Mesenchymal stem cell (in vitro differentiated cells and primary cell): ENCODE data around the gene GREM1.

Source experiments
- DNase-seq: peaks from one replicate; pipeline ENCODE4 v3.0.0-alpha.2; 2013
- H2AFZ ChIP-seq: one replicate; pipeline ENCODE4 v1.6.1; 2013; ENCODE audit warnings: low read depth, mild to moderate bottlenecking, control low read depth, inconsistent platforms, low read length, moderate library complexity
- H2AK5ac ChIP-seq: 2 replicates; pipeline ENCODE4 v1.6.1; 2013; ENCODE audit warnings: low read length, moderate library complexity, mild to moderate bottlenecking, inconsistent platforms; ENCODE audit not compliant: severe bottlenecking
- H2BK120ac ChIP-seq: one replicate; pipeline ENCODE4 v1.6.1; 2013; ENCODE audit warnings: low read depth, mild to moderate bottlenecking, inconsistent platforms, low read length, moderate library complexity
- H2BK12ac ChIP-seq, 2 experiments: one replicate each; pipeline ENCODE4 v1.6.1; 2013; ENCODE audit warnings: inconsistent platforms in 2 of 2, low read length in 2 of 2, mild to moderate bottlenecking in 2 of 2, moderate library complexity in 2 of 2, control low read depth in 1 of 2
- H2BK15ac ChIP-seq: one replicate; pipeline ENCODE4 v1.6.1; 2013; ENCODE audit warnings: mild to moderate bottlenecking, low read depth, inconsistent platforms; ENCODE audit not compliant: poor library complexity, severe bottlenecking
- H2BK5ac ChIP-seq: 2 replicates; pipeline ENCODE4 v1.6.1; 2013; ENCODE audit warnings: low read depth, mild to moderate bottlenecking, low read length, control low read depth, inconsistent platforms; ENCODE audit not compliant: poor library complexity, severe bottlenecking
- H3K14ac ChIP-seq, 2 experiments: one replicate each; pipeline ENCODE4 v1.6.1; 2013; ENCODE audit warnings: inconsistent platforms in 2 of 2, low read length in 2 of 2, control low read depth in 1 of 2, mild to moderate bottlenecking in 1 of 2, moderate library complexity in 1 of 2
- H3K18ac ChIP-seq, 2 experiments: one replicate each; pipeline ENCODE4 v1.6.1; 2013; ENCODE audit warnings: inconsistent platforms in 2 of 2, low read length in 2 of 2, control low read depth in 1 of 2, low read depth in 1 of 2, mild to moderate bottlenecking in 1 of 2
- H3K23ac ChIP-seq, 2 experiments: one replicate each; pipeline ENCODE4 v1.6.1; 2013; ENCODE audit warnings: inconsistent platforms in 2 of 2, low read length in 2 of 2, mild to moderate bottlenecking in 2 of 2, moderate library complexity in 2 of 2, control low read depth in 1 of 2
- H3K27ac ChIP-seq: 2 replicates; pipeline ENCODE4 v1.5.1; 2013; ENCODE audit warnings: mild to moderate bottlenecking, moderate library complexity, low read length, control low read depth, inconsistent platforms; ENCODE audit not compliant: poor library complexity, severe bottlenecking
- H3K27me3 ChIP-seq, 2 experiments: 2 replicates each; pipeline versions ENCODE4 v1.6.1 to v1.7.0; 2013; ENCODE audit warnings: low read length in 2 of 2, mild to moderate bottlenecking in 2 of 2, moderate library complexity in 2 of 2, control low read depth in 1 of 2, inconsistent platforms in 1 of 2; ENCODE audit not compliant: control insufficient read depth in 1 of 2, insufficient read depth in 1 of 2
- H3K36me3 ChIP-seq, 2 experiments: 2 replicates each; pipeline versions ENCODE4 v1.6.1 to v1.7.0; 2013; ENCODE audit warnings: low read length in 2 of 2, control low read depth in 1 of 2, inconsistent platforms in 1 of 2, low read depth in 1 of 2, mild to moderate bottlenecking in 1 of 2; ENCODE audit not compliant: insufficient read depth in 2 of 2, control insufficient read depth in 1 of 2
- H3K4ac ChIP-seq, 2 experiments: one replicate each; pipeline ENCODE4 v1.6.1; 2013; ENCODE audit warnings: inconsistent platforms in 2 of 2, low read length in 2 of 2, mild to moderate bottlenecking in 2 of 2, moderate library complexity in 2 of 2, control low read depth in 1 of 2, low read depth in 1 of 2
- H3K4me1 ChIP-seq: 2 replicates; pipeline ENCODE4 v1.6.1; 2013; ENCODE audit warnings: low read depth, low read length, control low read depth; ENCODE audit not compliant: control insufficient read depth, insufficient read depth
- H3K4me2 ChIP-seq: 2 replicates; pipeline ENCODE4 v1.6.1; 2013; ENCODE audit warnings: low read length, mild to moderate bottlenecking, inconsistent platforms; ENCODE audit not compliant: poor library complexity, severe bottlenecking
- H3K4me3 ChIP-seq, 2 experiments: 2 replicates each; pipeline versions ENCODE4 v1.5.1 to v1.7.0; 2013; ENCODE audit warnings: low read length in 2 of 2, mild to moderate bottlenecking in 2 of 2, control low read depth in 1 of 2, low read depth in 1 of 2; ENCODE audit not compliant: insufficient read depth in 1 of 2
- H3K79me1 ChIP-seq: replicated peaks from 2 replicates; pipeline ENCODE4 v1.6.1; 2013; ENCODE audit warnings: mild to moderate bottlenecking, control low read depth, low read length, inconsistent platforms; ENCODE audit not compliant: poor library complexity, severe bottlenecking
- H3K9ac ChIP-seq: 2 replicates; pipeline ENCODE4 v1.7.0; 2013; ENCODE audit warnings: mild to moderate bottlenecking, low read length, moderate library complexity
- H3K9me3 ChIP-seq: 2 replicates; pipeline ENCODE4 v1.7.0; 2013; ENCODE audit warnings: mild to moderate bottlenecking, low read length; ENCODE audit not compliant: control insufficient read depth
- H4K8ac ChIP-seq: one replicate; pipeline ENCODE4 v1.6.1; 2013; ENCODE audit warnings: inconsistent platforms, mild to moderate bottlenecking, low read length, moderate library complexity
- H4K91ac ChIP-seq: one replicate; pipeline ENCODE4 v1.6.1; 2013; ENCODE audit warnings: mild to moderate bottlenecking, low read length, inconsistent platforms
- WGBS: methylation state at CpG from one replicate; pipeline ENCODE4 v1.1.7; 2013; ENCODE audit warnings: mixed read lengths; 5-methylcytosine and 5-hydroxymethylcytosine counted together

Gene GREM1

DNA sequence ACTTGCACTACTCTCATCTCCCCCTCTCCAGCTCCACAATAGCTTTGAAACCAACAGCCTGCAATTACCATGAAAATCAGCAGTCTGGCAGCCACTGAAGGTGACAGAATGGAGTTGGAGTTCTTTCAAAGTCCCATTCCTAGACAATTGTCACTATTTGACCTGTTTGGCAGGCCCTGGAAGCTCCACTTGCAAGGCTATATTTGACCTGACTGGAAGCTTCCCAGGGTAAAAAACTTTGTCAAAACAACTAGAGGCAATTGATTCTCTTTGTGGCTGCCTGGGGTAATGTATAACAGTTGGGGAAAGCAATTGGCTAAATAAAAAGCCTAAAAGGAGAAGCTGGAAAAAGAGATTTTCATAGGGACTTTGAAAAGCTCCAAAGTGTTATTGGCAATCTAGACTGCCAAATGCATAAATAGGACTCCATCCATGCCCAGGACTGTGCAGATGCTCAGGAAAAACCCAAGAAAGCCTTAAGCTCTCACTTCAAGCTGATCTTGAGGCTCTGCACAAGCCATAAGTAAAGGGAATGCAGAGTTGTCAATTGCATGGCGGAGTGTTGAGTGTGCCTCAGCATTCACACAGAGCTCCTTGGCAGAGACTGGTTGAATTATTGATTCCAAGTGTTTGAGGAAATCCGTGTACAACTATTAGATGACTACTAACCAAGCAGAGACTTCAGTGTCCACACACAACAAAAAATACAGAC lies 18.3 kb downstream of the GREM1 start:
- Histone ChIP-seq H4K8ac (no peak overlapping the region), H3K4me1 (peaks cover 1% of the 10 kb centered on the region), H2BK120ac (no peak overlapping the region), H2BK12ac (no peak overlapping the region), H3K27me3 (no peaks in the 10 kb centered on the region), H3K14ac (no peak overlapping the region), H3K4me3 (no peak overlapping the region), H2AFZ (no peak overlapping the region), H3K18ac (no peak overlapping the region), H4K91ac (no peak overlapping the region), H2AK5ac (no peak overlapping the region), H3K4me2 (no peak overlapping the region), H3K23ac (no peak overlapping the region), H3K27ac (no peak overlapping the region), H2BK5ac (no peak overlapping the region), H2BK15ac (no peak overlapping the region), H3K9ac (no peak overlapping the region), H3K4ac (no peak overlapping the region), H3K9me3 (no peaks in the 10 kb centered on the region), H3K79me1 (peaks cover 3% of the 10 kb centered on the region), H3K36me3 (peaks cover 0 to 27% of the 10 kb centered on the region in 2 experiments)
- no peak for DNase-seq
- 90% methylated on average over 2 of the region's 2 CpGs for WGBS

DNA sequence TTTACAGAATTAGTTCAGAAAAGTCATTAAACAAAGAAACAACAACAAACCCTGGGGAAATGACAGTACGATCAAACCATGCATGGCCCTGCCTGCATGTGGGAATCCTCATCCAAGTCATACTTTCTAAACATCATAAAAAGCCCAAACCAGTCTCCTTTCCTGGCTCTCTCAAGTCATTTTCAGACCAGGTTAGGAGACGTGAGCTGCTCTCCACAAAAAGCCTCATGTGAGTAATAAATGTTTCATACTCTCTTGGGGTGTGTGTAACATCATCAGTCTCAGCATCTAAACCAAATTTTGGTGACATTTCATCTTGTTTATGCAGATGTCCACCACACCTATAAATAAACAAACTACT lies 18.9 kb downstream of the GREM1 start:
- no peak overlapping the region for H2AK5ac ChIP-seq
- H3K14ac ChIP-seq: no peak overlapping the region
- H2BK5ac ChIP-seq: no peak overlapping the region
- no peak overlapping the region for H3K4me3 ChIP-seq
- no peaks in the 10 kb centered on the region for H3K9me3 ChIP-seq
- no peak overlapping the region for H2BK15ac ChIP-seq
- no peak overlapping the region for H3K23ac ChIP-seq
- H2BK120ac ChIP-seq: no peak overlapping the region
- H3K9ac ChIP-seq: no peak overlapping the region
- no peak overlapping the region for H2AFZ ChIP-seq
- no peak overlapping the region for H2BK12ac ChIP-seq
- no peaks in the 10 kb centered on the region for H3K4me1 ChIP-seq
- no peaks in the 10 kb centered on the region for H3K27me3 ChIP-seq
- no peak overlapping the region for H4K8ac ChIP-seq
- 95% methylated on average over 1 of the region's 2 CpGs for WGBS
- no peak overlapping the region for H3K18ac ChIP-seq
- no peak overlapping the region for H4K91ac ChIP-seq
- DNase-seq: no peak
- H3K27ac ChIP-seq: no peak overlapping the region
- peaks cover 0 to 23% of the 10 kb centered on the region in 2 experiments for H3K36me3 ChIP-seq
- H3K79me1 ChIP-seq: peaks cover 2% of the 10 kb centered on the region
- no peak overlapping the region for H3K4me2 ChIP-seq
- H3K4ac ChIP-seq: no peak overlapping the region

DNA sequence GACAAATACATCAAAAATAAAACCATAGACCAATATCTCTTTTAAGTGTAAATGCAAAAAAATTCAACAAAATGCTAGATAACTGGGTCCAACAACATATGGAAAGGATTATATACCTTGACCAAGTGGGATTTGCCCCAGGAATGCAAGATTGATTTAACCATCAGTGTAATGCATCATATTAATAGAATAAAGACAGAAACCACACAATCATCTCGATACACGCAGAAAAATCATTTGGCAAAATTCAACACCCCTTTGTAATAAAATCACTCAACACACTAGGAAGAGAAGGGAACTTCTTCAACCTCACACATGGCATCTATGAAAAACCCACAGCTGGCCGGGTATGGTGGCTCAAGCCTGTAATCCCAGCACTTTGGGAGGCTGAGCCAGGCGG lies 19.5 kb downstream of the GREM1 start:
- Histone ChIP-seq H3K23ac (no peak overlapping the region), H3K36me3 (peaks cover 0 to 18% of the 10 kb centered on the region in 2 experiments), H3K4me2 (no peak overlapping the region), H2BK120ac (no peak overlapping the region), H3K18ac (no peak overlapping the region), H3K27me3 (no peaks in the 10 kb centered on the region), H3K27ac (no peak overlapping the region), H2AFZ (no peak overlapping the region), H3K79me1 (no peaks in the 10 kb centered on the region), H3K14ac (no peak overlapping the region), H2BK15ac (no peak overlapping the region), H3K4ac (no peak overlapping the region), H2AK5ac (no peak overlapping the region), H4K91ac (no peak overlapping the region), H3K4me3 (no peak overlapping the region), H4K8ac (no peak overlapping the region), H3K9ac (no peak overlapping the region), H3K4me1 (no peaks in the 10 kb centered on the region), H3K9me3 (no peaks in the 10 kb centered on the region), H2BK5ac (no peak overlapping the region), H2BK12ac (no peak overlapping the region)
- no peak for DNase-seq
- WGBS: 94% methylated on average over 4 of the region's 4 CpGs

DNA sequence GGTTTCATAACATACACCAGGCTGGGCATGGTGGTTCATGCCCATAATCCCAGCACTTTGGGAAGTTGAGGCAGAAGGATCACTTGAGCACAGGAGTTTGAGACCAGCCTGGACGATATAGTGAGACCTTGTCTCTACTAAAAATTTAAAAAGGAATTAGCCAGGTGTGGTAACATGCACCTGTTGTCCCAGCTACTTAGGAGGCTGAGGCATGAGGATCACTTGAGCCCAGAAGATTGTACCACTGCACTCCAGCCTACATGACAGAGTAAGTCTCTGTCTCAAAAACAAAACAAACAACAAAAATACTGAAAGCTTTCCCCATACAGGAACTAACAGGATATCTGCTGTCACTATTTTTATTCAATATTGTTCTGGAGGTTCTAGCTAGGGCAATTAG lies 20.9 kb downstream of the GREM1 start:
- H2AFZ ChIP-seq: no peak overlapping the region
- no peak overlapping the region for H4K8ac ChIP-seq
- H2BK12ac ChIP-seq: no peak overlapping the region
- no peaks in the 10 kb centered on the region for H3K79me1 ChIP-seq
- H3K36me3 ChIP-seq: peaks cover 0 to 10% of the 10 kb centered on the region in 2 experiments
- no peak overlapping the region for H3K27ac ChIP-seq
- H2BK15ac ChIP-seq: no peak overlapping the region
- H3K18ac ChIP-seq: no peak overlapping the region
- no peak overlapping the region for H3K9ac ChIP-seq
- H2BK5ac ChIP-seq: no peak overlapping the region
- no peak overlapping the region for H2AK5ac ChIP-seq
- no peak overlapping the region for H3K4me2 ChIP-seq
- no peak overlapping the region for H3K4ac ChIP-seq
- no peak for DNase-seq
- no peak overlapping the region for H3K4me3 ChIP-seq
- no peak overlapping the region for H2BK120ac ChIP-seq
- H3K23ac ChIP-seq: no peak overlapping the region
- H4K91ac ChIP-seq: no peak overlapping the region
- H3K14ac ChIP-seq: no peak overlapping the region
- no peaks in the 10 kb centered on the region for H3K9me3 ChIP-seq
- H3K4me1 ChIP-seq: peaks cover 2% of the 10 kb centered on the region
- 88% methylated on average over 1 of the region's 1 CpG for WGBS
- H3K27me3 ChIP-seq: no peaks in the 10 kb centered on the region
